GM12878 (cell line): ENCODE results near the gene BCL2. TPM values are rescaled to one million over a fixed set of nuclear protein-coding genes. Genes with fewer than 3 reads are reported as not detected.

ENCODE experiments used
- ASH2L ChIP-seq: fragments of 300-600, 200-600 bp; sonication (generic); IDR thresholded peaks from 2 replicates; pipeline ENCODE4 v1.6.1; 2017; ENCODE audit warnings: low read depth, mild to moderate bottlenecking, borderline replicate concordance
- EGR1 ChIP-seq, 2 experiments: IDR thresholded peaks; 1 replicate in 1 of 2; 2 replicates in 1 of 2; pipeline ENCODE4 v1.6.1; 2011 to 2012; ENCODE audit warnings: low read depth in 2 of 2, low read length in 2 of 2, borderline replicate concordance in 1 of 2, mild to moderate bottlenecking in 1 of 2, moderate library complexity in 1 of 2
- ESRRA ChIP-seq: IDR thresholded peaks from 2 replicates; pipeline ENCODE4 v1.6.1; 2012; ENCODE audit warnings: mild to moderate bottlenecking, low read length, improper control_type of control experiment
- KLF5 ChIP-seq: fragments of 450-650 bp; IDR thresholded peaks from 2 replicates; pipeline ENCODE4 v1.6.1; 2014; ENCODE audit warnings: mild to moderate bottlenecking; ENCODE audit not compliant: partially characterized antibody
- MLLT1 ChIP-seq: fragments of 450-650 bp; IDR thresholded peaks from 2 replicates; pipeline ENCODE4 v1.6.1; 2016; ENCODE audit warnings: mild to moderate bottlenecking
- MTA2 ChIP-seq: fragments of 450-650 bp; IDR thresholded peaks from 2 replicates; pipeline ENCODE4 v1.6.1; 2016; ENCODE audit warnings: low read depth, mild to moderate bottlenecking, moderate library complexity
- MXI1 ChIP-seq: fragments of 150-350 bp; IDR thresholded peaks from 2 replicates; pipeline ENCODE4 v1.6.1; 2011; ENCODE audit warnings: low read depth, mild to moderate bottlenecking, inconsistent platforms, low read length, improper control_type of control experiment
- MYC ChIP-seq: IDR thresholded peaks from 2 replicates; pipeline ENCODE4 v1.6.1; 2011; ENCODE audit warnings: mild to moderate bottlenecking, low read length, moderate library complexity, inconsistent platforms; ENCODE audit not compliant: insufficient read depth, insufficient replicate concordance, insufficient read length, severe bottlenecking
- POU2F2 ChIP-seq: IDR thresholded peaks from 3 replicates; pipeline ENCODE4 v1.6.1; 2011; ENCODE audit warnings: low read depth, mild to moderate bottlenecking, low read length, borderline replicate concordance
- RBBP5 ChIP-seq: fragments of 200-600 bp; sonication (generic); conservative IDR thresholded peaks from 2 replicates; pipeline ENCODE4 v1.6.1; 2016
- SPI1 ChIP-seq: IDR thresholded peaks from 2 replicates; pipeline ENCODE4 v1.6.1; 2011; ENCODE audit warnings: low read depth, mild to moderate bottlenecking, low read length, moderate library complexity, borderline replicate concordance; ENCODE audit not compliant: insufficient read depth
- STAT3 ChIP-seq: IDR thresholded peaks from 2 replicates; pipeline ENCODE4 v1.6.1; 2011; ENCODE audit warnings: low read depth, low read length, improper control_type of control experiment
- TCF3 ChIP-seq: IDR thresholded peaks from 2 replicates; pipeline ENCODE4 v1.6.1; 2012; ENCODE audit warnings: low read depth, mild to moderate bottlenecking, low read length, borderline replicate concordance; ENCODE audit not compliant: insufficient read depth
- ZBTB11 ChIP-seq: fragments of 450-650 bp; formaldehyde crosslinking; IDR thresholded peaks from 2 replicates; pipeline ENCODE4 v1.5.0; 2022; ENCODE audit warnings: mild to moderate bottlenecking, missing genetic modification characterization
- ZBTB33 ChIP-seq: fragments of 450-650 bp; IDR thresholded peaks from 2 replicates; pipeline ENCODE4 v1.6.1; 2017; ENCODE audit warnings: mild to moderate bottlenecking
- ZNF207 ChIP-seq: fragments of 450-650 bp; IDR thresholded peaks from 2 replicates; pipeline ENCODE4 v1.6.1; 2014; ENCODE audit warnings: antibody characterized with exemption, mild to moderate bottlenecking, borderline replicate concordance
- ZNF687 ChIP-seq: fragments of 450-650 bp; IDR thresholded peaks from 2 replicates; pipeline ENCODE4 v1.6.1; 2017; ENCODE audit warnings: mild to moderate bottlenecking, moderate library complexity
- polyA plus RNA-seq, 11 experiments: library from polyadenylated mRNA; depleted of rRNA in 4 of 11; unstranded in 6 of 11; stranded (reverse) in 5 of 11; fragments of >200 nt; fragmentation: Nextera tagmentation in 4 of 11; fragmentation: Illumina TruSeq in 1 of 11; extraction: Ambion mirVana in 4 of 11; extraction: Trizol in 1 of 11; gene quantifications; 1 replicate in 1 of 11; 2 replicates in 10 of 11; pipeline versions ENCODE4 v1.2.1 to v1.2.3, GENCODE V29; 2011 to 2016; ENCODE audit warnings: inconsistent platforms in 2 of 11, missing spikeins in 2 of 11, low read depth in 1 of 11
- total RNA-seq, 4 experiments: library from RNA; depleted of rRNA in 3 of 4; stranded (reverse); fragments of >200 nt in 3 of 4; fragmentation: Illumina TruSeq in 1 of 4; extraction: Trizol in 1 of 4; gene quantifications; 2 replicates each; pipeline versions ENCODE4 v1.2.1 to v1.2.3, GENCODE V29; 2013 to 2021

BCL2 gene
- total and polyA plus RNA-seq, 10 of the 15 experiments (the other 5 are each of a cell fraction or from before 2014, with no cell fraction given), result 4.1 to 47.8 (median 19.3) TPM

GRCh38 chr18:63158676-63159291, 160.8 kb downstream of the BCL2 start (continued):
- peak; percentile 31 for TF ChIP-seq KLF5
- no peak for TF ChIP-seq ESRRA
- peak; percentile 19; the same call in 1 of the 2 replicates for TF ChIP-seq MLLT1
- no peak for TF ChIP-seq ZBTB33
- TF ChIP-seq STAT3, result no peak
- no peak for TF ChIP-seq MYC
- TF ChIP-seq ZNF207, result no peak
- no peak for TF ChIP-seq ZBTB11 (CRISPR knock-in tag)
- TF ChIP-seq EGR1 (IDR thresholded peaks at IDR 0.05; ENCODE audit: borderline replicate concordance in 1 of 2, low read depth in 2 of 2, low read length in 2 of 2), result no peak
- peak; percentile 67; the same call in 2 of the 3 replicates for TF ChIP-seq POU2F2
- TF ChIP-seq ZNF687, result no peak
- TF ChIP-seq MTA2, result no peak
- peak; percentile 61; the same call in 1 of the 2 replicates for TF ChIP-seq TCF3
- TF ChIP-seq RBBP5, result no peak
- no peak for TF ChIP-seq ASH2L
- no peak for TF ChIP-seq MXI1
- TF ChIP-seq SPI1, result peak; percentile 48; the same call in 1 of the 2 replicates
